Loucy (cell line): ENCODE results near the gene PSME2.

ENCODE experiments used
- H2AFZ ChIP-seq: fragments of 200-600 bp; sonication (generic); 2 replicates; pipeline ENCODE4 v1.6.0; 2016; ENCODE audit warnings: antibody characterized with exemption, mild to moderate bottlenecking, low read length, moderate library complexity
- H3F3A ChIP-seq: fragments of 200-600 bp; 2 replicates; pipeline ENCODE4 v1.6.0; 2016; ENCODE audit warnings: antibody characterized with exemption, low read depth, mild to moderate bottlenecking
- H3K27me3 ChIP-seq: fragments of 200-600 bp; sonication (generic); 2 replicates; pipeline ENCODE4 v1.6.1; 2014; ENCODE audit warnings: low read length, mild to moderate bottlenecking; ENCODE audit not compliant: insufficient read depth, poor library complexity, severe bottlenecking
- H3K36me3 ChIP-seq: fragments of 200-600 bp; sonication (generic); 2 replicates; pipeline ENCODE4 v1.6.1; 2016; ENCODE audit warnings: low read length; ENCODE audit not compliant: insufficient read depth
- H3K4me1 ChIP-seq: fragments of 200-600 bp; sonication (generic); 2 replicates; pipeline ENCODE4 v1.5.1; 2014; ENCODE audit warnings: low read length, mild to moderate bottlenecking; ENCODE audit not compliant: insufficient read depth, poor library complexity, severe bottlenecking
- H3K4me2 ChIP-seq: fragments of 200-600 bp; sonication (generic); 2 replicates; pipeline ENCODE4 v1.6.0; 2014; ENCODE audit warnings: antibody characterized with exemption, low read length, low read depth, mild to moderate bottlenecking; ENCODE audit not compliant: poor library complexity, severe bottlenecking
- H3K4me3 ChIP-seq: fragments of 200-600 bp; sonication (generic); 2 replicates; pipeline ENCODE4 v1.5.1; 2014; ENCODE audit warnings: low read length, mild to moderate bottlenecking, mixed read lengths; ENCODE audit not compliant: poor library complexity, severe bottlenecking
- H3K79me2 ChIP-seq: fragments of 200-600 bp; sonication (generic); 2 replicates; pipeline ENCODE4 v1.6.1; 2014; ENCODE audit warnings: low read length; ENCODE audit not compliant: insufficient read depth
- H3K9ac ChIP-seq: fragments of 200-600 bp; sonication (generic); 2 replicates; pipeline ENCODE4 v1.6.0; 2014; ENCODE audit warnings: mild to moderate bottlenecking, low read depth, low read length, moderate library complexity; ENCODE audit not compliant: poor library complexity, severe bottlenecking
- H3K9me2 ChIP-seq: fragments of 200-600 bp; sonication (generic); replicated peaks from 2 replicates; pipeline ENCODE4 v1.6.1; 2016; ENCODE audit warnings: low read depth, low read length, mixed read lengths
- H3K9me3 ChIP-seq: fragments of 200-600 bp; sonication (generic); 2 replicates; pipeline ENCODE4 v1.6.1; 2014; ENCODE audit warnings: mild to moderate bottlenecking, antibody characterized with exemption, low read length, low read depth; ENCODE audit not compliant: insufficient read depth
- H4K20me1 ChIP-seq: fragments of 200-600 bp; sonication (generic); 2 replicates; pipeline ENCODE4 v1.6.0; 2014; ENCODE audit warnings: antibody characterized with exemption, low read length, mild to moderate bottlenecking; ENCODE audit not compliant: insufficient read depth, poor library complexity, severe bottlenecking
- EZH2phosphoT487 ChIP-seq: fragments of 200-600 bp; IDR thresholded peaks from 2 replicates; pipeline ENCODE4 v1.6.1; 2018; ENCODE audit warnings: antibody characterized with exemption, mild to moderate bottlenecking, moderate library complexity, borderline replicate concordance
- TF ChIP-seq, protein P1 (sequence below): fragments of 200-600 bp; sonication (generic); conservative IDR thresholded peaks from 2 replicates; pipeline ENCODE4 v1.5.1; 2014; ENCODE audit warnings: mild to moderate bottlenecking, antibody characterized with exemption, low read length

The PSME2 gene

DNA sequence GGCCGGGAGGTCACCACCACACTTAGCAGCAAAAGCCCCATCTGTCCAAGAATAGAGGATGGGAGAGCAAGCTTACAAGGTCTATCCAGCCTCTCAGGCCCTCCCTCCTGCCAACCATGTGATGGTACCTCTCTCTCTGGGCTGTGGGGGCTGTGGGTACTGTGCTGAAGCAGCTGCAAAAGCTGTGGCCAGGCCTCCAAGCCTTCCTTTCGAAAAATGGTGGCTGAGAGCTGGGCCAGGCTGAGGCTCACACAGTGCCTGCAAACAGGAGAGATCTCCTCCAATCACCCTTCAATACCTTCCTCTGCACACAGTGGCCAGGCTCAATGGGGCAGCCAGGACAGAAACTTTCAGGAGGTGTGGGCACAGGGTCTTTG, 41.1 kb upstream of the PSME2 start:
- H3F3A ChIP-seq: no peaks in the 10 kb centered on the region
- no peaks in the 10 kb centered on the region for H3K9me2 ChIP-seq
- H3K36me3 ChIP-seq: no peaks in the 10 kb centered on the region; the same call in 1 of the 2 replicates
- H3K4me1 ChIP-seq: peaks cover 11% of the 10 kb centered on the region
- H3K27me3 ChIP-seq: no peaks in the 10 kb centered on the region
- H3K79me2 ChIP-seq: peaks cover 11% of the 10 kb centered on the region; the same call in 1 of the 2 replicates
- peak overlapping the region; percentile 84 for H3K4me2 ChIP-seq
- no peak overlapping the region for H2AFZ ChIP-seq
- no peaks in the 10 kb centered on the region for H3K9me3 ChIP-seq
- H3K9ac ChIP-seq: peak overlapping the region; percentile 70
- H3K4me3 ChIP-seq: peak overlapping the region; percentile 80
- no peaks in the 10 kb centered on the region for H4K20me1 ChIP-seq
- TF ChIP-seq, protein P1, sequence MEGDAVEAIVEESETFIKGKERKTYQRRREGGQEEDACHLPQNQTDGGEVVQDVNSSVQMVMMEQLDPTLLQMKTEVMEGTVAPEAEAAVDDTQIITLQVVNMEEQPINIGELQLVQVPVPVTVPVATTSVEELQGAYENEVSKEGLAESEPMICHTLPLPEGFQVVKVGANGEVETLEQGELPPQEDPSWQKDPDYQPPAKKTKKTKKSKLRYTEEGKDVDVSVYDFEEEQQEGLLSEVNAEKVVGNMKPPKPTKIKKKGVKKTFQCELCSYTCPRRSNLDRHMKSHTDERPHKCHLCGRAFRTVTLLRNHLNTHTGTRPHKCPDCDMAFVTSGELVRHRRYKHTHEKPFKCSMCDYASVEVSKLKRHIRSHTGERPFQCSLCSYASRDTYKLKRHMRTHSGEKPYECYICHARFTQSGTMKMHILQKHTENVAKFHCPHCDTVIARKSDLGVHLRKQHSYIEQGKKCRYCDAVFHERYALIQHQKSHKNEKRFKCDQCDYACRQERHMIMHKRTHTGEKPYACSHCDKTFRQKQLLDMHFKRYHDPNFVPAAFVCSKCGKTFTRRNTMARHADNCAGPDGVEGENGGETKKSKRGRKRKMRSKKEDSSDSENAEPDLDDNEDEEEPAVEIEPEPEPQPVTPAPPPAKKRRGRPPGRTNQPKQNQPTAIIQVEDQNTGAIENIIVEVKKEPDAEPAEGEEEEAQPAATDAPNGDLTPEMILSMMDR: no peak
- TF ChIP-seq EZH2phosphoT487: no peak

DNA sequence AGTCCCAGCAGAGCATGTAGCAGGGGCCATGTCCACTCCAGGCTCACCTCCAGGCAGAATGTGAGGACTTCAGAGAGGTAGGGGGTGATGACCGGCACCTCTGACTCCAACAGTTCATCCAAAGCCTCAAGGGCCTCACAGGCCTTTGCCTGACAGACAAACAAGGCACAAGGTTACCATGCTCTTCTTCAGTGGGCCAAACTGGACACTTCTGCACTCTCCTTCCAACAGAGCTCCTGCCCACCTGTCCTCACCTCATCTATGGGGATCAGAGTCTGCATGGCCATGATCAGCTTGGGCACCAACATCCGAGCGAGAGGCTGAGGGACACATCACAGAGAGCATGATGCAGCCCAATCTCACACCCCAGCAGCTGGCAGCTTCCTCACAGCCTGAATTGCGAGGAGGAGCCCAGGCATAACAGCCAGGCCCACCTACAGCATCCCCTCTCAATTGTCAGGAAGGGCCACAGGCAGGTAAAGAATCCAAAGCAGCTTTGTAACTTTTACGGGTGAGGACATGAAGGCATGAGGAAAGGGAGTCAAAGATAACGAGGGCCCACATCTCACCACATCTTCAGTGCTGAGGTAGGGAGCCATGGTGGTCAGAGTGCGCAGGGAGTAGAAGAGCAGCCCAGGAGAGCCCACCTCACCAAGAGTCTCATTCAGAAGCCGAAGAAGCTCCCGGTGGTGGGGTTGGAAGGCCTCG, 40.6 kb upstream of the PSME2 start:
- no peak overlapping the region for H3K4me3 ChIP-seq
- no peaks in the 10 kb centered on the region for H4K20me1 ChIP-seq

DNA sequence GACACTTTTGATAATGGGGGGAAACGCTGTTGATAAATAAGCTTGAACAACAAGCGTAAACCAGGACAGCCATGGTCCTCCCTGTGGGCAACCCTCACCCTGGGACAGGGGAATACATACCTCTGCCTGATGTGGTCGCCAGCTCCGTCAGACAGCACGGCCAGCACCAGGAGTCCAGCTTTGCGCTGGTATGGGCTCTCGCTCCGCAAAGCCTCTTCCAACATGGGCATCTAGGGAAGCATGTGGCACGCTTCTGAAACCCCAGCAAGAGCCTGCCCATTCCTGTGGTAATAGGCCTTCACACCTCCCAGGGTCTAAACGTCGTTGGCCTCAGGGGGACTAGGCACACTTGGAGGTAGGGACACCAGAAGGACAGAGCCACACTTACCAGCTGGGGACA, 39.3 kb upstream of the PSME2 start:
- no peaks in the 10 kb centered on the region for H3F3A ChIP-seq
- no peak overlapping the region for H3K4me3 ChIP-seq
- TF ChIP-seq, protein P1: no peak
- TF ChIP-seq EZH2phosphoT487: no peak
- H3K9ac ChIP-seq: no peak overlapping the region
- H3K79me2 ChIP-seq: no peaks in the 10 kb centered on the region
- no peaks in the 10 kb centered on the region for H3K9me3 ChIP-seq
- H4K20me1 ChIP-seq: no peaks in the 10 kb centered on the region
- H3K27me3 ChIP-seq: no peaks in the 10 kb centered on the region
- H2AFZ ChIP-seq: no peak overlapping the region
- H3K4me1 ChIP-seq: peaks cover 11% of the 10 kb centered on the region
- no peak overlapping the region for H3K4me2 ChIP-seq
- no peaks in the 10 kb centered on the region; the same call in 1 of the 2 replicates for H3K36me3 ChIP-seq
- no peaks in the 10 kb centered on the region for H3K9me2 ChIP-seq

More for the DNA sequence above, 40.6 kb upstream of the PSME2 start:
- no peaks in the 10 kb centered on the region for H3K9me3 ChIP-seq
- peaks cover 6% of the 10 kb centered on the region; the same call in 1 of the 2 replicates for H3K79me2 ChIP-seq
- peaks cover 11% of the 10 kb centered on the region for H3K4me1 ChIP-seq
- H3K9me2 ChIP-seq: no peaks in the 10 kb centered on the region
- no peak overlapping the region for H3K9ac ChIP-seq
- no peak for TF ChIP-seq EZH2phosphoT487
- TF ChIP-seq, protein P1: no peak
- no peak overlapping the region for H2AFZ ChIP-seq
- no peaks in the 10 kb centered on the region; the same call in 1 of the 2 replicates for H3K36me3 ChIP-seq
- no peaks in the 10 kb centered on the region for H3F3A ChIP-seq
- H3K27me3 ChIP-seq: no peaks in the 10 kb centered on the region
- H3K4me2 ChIP-seq: peak overlapping the region; percentile 84
